Activated CD4-positive, alpha-beta T cell treated with anti-CD3 and anti-CD28 coated beads, Interleukin-2, amount 50 U/mL, for 24 hours (primary cell): ENCODE data around the gene MYRIP.
"Not testable (repeated sequence)": the region's sequence is repeated elsewhere in the genome, so short reads cannot be mapped to it uniquely, and the experiment has no call there.

Source experiments
- DNase-seq, 2 donors: peaks; one replicate each; pipeline ENCODE4 v3.0.0-alpha.2; 2020; ENCODE audit warnings: low read depth in 1 of 2, low spot score in 1 of 2

The MYRIP gene

GRCh38 chr3:40078590-40078989 is 269.2 kb downstream of the MYRIP start:
- DNase-seq: no peak

GRCh38 chr3:40079203-40079846 is 269.9 kb downstream of the MYRIP start:
- DNase-seq: no peak

- DNase-seq: no peak
Observed at GRCh38 chr3:40079847-40080240, 270.4 kb downstream of the MYRIP start.

GRCh38 chr3:40083066-40083465 is 273.7 kb downstream of the MYRIP start:
- DNase-seq: no peak

- not testable (repeated sequence) for DNase-seq
Observed at GRCh38 chr3:40084424-40084823, 275.0 kb downstream of the MYRIP start.

DNA sequence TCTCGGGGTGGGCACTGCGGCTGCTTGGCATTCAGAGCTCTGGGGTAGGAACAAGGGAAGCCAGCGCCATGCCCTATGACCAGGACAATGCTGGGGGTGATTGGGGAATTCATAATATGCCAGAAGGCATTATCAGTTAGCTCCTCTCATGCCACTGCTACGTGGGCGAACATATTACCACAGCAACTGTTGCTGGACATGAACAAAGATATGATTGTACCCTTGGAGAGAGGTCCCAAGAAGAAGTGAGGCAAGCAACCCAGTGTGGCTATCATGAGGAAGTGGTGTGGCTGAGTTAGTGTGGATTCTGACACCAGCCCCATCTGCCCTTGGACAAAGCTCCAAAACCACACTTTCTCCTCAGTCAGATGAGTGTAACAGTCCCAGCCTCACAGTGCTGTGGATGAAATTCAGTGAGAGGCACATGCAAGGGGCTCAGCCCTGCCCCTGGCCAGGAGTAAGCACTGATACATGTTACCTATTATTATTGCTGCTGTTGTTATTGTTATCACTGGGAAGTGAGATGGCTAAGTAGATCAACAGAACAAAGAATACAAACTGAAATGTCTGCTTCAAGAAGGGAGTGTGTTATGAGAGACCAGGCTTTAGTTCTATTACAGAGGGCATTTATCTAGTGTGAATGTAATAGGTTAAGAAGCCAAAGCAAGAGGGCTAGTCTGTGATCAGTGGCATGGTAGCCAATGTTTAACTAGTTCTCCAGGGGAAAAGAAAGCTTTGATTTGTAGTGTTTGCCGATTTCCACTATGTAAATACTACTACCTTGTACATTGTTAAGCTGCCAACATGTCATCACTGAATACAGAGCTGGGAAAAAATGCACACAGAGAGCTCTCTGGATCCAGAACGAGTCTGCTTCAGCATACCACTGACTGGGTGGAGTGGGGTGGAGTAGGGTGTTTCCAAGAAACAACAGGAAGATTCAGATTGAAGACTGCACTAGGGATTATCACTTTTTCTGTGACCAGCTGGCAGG is 277.8 kb downstream of the MYRIP start:
- no peak for DNase-seq

DNA sequence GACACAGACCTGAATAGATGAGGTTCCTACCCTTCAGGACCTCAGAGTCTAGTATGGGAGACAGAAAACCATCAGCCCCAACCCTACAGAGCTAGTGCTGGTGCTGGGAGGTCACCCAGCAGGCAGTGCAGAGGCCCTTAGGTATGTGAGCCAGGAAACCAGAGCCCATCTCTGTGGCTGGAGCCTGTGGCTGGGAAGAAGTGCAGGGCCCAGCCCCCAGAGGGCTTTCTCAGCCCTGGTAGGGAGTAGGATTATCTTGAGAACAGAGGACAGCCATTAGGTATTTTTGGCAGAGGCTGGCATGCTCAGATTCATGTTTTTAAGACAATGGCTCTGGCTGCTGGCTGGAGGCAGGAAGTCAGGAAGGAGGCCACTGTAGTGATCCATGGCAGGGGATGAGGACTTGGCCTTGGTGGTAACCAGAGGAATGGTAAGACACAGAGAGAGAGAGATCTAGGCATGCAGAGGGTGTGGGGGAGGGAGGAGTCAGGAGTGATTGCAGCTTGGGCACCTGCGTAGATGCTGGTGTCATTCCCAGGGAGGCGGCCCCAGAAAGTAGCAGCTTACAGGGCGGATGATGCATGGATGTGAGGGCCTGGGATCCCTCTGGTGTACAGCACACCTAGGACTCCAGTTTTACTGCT is 279.2 kb downstream of the MYRIP start:
- DNase-seq: no peak

GRCh38 chr3:40096661-40097111 is 287.3 kb downstream of the MYRIP start:
- no peak for DNase-seq

- no peak for DNase-seq
Observed at GRCh38 chr3:40097131-40098117, 288.0 kb downstream of the MYRIP start.

GRCh38 chr3:40098261-40098759 is 288.9 kb downstream of the MYRIP start:
- no peak for DNase-seq

- DNase-seq: no peak
Observed at GRCh38 chr3:40099871-40100270, 290.5 kb downstream of the MYRIP start.

- no peak for DNase-seq
Observed at GRCh38 chr3:40102182-40102581, 292.8 kb downstream of the MYRIP start.

GRCh38 chr3:40103829-40104228 is 294.4 kb downstream of the MYRIP start:
- no peak for DNase-seq

DNA sequence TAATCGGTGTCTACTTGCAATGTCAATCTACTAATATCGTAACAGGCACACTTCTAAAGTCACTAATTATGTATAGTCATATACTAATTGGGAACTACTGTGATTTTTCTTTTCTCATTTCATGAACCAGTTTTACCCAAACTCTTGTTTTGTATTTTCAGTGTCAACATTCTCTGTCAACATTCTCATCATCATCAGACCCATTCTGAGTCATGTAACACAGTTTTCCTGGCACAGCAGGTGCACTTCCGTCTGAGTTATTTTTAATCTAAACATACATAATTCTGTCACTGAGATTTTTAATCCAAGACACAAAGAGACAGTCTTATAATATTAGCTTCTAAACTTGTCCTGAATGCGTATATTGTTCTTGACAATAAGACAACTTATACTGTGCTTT is 295.0 kb downstream of the MYRIP start:
- no peak for DNase-seq

DNA sequence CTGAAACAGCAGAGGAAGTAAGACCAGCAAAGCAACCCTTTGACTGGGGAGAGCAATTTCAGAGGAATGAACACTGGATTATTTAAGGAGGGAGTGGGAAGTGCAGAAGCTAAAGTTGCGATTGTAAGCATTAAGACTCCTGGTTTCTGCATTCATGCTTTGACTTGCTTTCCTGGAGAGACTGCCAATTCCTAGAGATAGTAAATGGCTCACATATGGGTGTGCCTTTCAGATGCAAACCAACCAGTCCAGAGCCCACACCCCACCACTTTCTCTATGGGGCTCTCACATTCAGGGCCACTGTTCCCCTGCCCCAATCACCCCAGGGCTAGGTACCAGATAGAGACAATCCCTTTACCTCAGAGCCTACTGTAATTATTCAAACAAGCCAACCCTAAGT is 299.2 kb downstream of the MYRIP start:
- DNase-seq: no peak

DNA sequence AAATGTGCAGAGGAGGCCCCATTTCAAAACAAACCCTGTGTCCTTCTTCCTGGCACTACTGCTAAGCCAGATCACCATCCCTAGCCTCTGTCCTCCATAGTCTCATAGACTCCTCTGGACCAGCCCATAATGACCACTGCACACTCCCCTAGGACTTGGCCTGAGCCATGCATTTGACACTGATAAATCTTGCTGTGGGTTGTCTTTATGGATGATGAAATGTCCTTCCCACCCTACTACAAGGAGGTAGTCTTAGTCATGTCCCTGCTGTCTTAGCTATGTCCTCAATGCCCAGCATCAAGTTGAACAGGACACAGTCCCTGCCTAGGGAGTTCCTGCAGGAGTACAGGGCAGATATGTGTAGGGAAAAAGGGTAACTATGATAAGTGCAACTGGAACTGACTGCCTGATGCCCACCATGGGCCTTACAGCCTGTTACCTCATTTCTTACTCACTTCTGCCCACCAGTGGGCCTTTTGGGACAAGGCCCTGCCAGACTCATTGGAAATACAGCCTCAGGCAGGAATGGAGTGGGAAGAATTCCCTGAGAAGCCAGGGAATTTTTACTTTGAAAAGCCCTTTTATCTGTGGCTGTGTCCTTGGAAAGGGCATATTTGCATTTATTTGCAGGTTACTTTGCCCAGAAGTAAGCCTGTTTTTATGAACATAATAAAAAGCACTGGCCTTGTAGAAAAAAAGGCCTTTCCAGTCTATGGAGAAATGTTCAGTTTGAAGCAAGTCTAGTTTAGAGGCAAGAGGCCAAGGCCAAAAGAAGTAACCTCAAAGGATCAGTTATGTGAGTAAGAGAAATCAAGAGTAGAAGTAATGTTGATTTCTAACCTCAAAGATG is 300.5 kb downstream of the MYRIP start:
- no peak for DNase-seq

DNA sequence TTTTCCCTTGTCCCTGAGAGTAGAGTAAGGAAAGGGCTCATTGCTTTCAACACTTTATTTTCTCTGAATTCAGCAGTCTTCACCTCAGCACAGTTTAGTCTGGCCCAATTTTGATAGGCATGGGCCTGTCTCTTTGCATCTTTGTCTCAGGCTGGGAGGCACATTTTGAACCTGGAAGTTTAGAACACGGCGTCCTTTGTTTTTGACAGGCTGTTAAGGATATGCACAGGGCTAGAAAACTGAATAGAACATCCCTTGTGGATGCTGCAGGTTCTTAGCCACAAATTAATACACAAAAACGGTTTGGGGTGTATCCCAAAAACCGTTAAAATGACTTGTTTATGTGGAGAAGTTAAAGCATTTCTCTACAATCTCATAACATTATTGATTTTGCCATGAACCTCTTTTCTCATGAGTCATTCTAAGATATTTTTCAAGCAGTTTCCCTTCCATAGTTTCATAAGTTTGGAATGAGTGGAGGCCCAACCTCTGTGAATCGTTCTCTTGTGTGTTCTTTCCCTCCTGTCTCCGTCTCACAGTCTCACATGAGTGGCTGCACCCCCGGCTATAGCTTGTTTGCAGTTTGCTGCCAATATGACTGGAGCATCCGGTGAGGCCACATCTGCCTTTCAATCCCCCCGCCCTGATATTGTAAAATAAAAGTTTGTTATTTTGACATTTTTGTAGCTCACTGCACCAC is 307.2 kb downstream of the MYRIP start:
- no peak for DNase-seq

GRCh38 chr3:40118091-40118490 is 308.7 kb downstream of the MYRIP start:
- DNase-seq: no peak
